Measurements from ENCODE around the gene ADAMTS14. TPM values are rescaled to one million over a fixed set of nuclear protein-coding genes. Genes with fewer than 3 reads are reported as not detected.
"Not testable (repeated sequence)": the region's sequence is repeated elsewhere in the genome, so short reads cannot be mapped to it uniquely, and the experiment has no call there.

The ADAMTS14 gene
- total RNA-seq, 1 donor from 2014 or later: 0.33 TPM

DNA sequence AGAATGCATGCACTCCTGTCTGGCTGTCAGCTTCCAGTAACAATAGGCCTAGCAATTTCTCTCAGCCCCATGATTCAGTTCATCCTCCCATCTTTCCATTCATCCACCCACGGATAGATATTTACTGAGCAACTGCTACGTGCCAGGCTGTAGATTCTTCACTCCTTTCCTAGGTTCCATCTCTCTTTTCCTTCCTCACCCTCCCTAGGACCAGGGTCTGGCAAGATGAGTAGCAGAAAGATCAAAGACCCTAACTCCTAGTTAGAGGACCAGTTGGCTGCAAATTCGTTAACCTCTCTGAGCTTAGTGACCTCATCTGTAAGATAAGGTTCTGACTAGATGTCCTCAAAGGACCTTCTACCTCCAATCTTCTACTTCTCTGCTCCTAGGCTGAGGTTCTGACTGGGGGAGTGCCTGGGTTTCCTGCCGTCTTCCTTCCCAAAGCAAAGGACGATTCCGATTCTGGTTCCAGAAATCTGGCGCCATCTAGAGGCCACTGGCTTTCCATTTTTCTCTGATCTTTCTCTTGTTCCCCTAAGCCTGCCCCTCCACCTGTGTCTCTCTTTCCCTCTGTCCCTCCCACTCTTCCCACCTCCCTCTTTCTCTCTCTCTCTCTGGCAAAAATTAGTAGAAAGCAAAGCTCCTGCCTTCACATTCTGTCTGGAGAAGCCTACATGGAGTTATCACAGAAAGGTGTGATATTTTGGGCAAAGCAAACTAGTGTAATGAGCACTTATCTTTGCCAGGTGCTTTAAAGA is 86.6 kb downstream of the ADAMTS14 start:
- H3K4me3 Mint-ChIP-seq: no peak overlapping the region

DNA sequence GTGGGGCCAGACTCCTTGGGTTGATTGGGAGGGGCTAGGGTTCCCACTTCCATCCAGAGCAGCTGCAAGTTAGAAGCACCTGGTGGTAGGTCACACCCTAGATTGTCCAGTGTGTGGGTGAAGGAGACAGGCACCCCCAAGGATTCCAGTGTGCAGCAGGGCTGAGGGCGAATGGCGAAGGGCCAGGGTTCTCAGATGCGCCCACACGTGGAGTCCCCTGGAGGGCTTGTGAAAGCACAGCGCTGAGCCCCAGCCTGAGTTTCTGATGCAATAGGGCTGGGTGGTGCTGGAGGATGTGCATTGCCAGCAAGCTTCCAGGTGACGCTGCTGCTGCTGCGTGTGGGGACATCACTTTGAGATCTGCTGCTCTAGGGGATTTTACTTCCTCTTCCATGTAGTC is 87.5 kb downstream of the ADAMTS14 start:
- Mint-ChIP-seq H3K4me3 (no peak overlapping the region), H3K36me3 (ENCODE audit: low read depth) (no peaks in the 10 kb centered on the region), H3K27ac (no peak overlapping the region), H3K9me3 (no peaks in the 10 kb centered on the region), H3K4me1 (peaks cover 8% of the 10 kb centered on the region), H3K27me3 (no peaks in the 10 kb centered on the region)
- no peak for DNase-seq
- intact Hi-C loops (cut with micrococcal nuclease): loop anchor here (1.0 to 10.0 kb wide), 4 partner anchors 141 to 295 kb away; no protein-coding TSS in a partner anchor

More for the DNA sequence above, 86.6 kb downstream of the ADAMTS14 start:
- Mint-ChIP-seq H3K27ac (no peak overlapping the region), H3K9me3 (no peaks in the 10 kb centered on the region), H3K4me1 (peaks cover 8% of the 10 kb centered on the region), H3K36me3 (ENCODE audit: low read depth) (no peaks in the 10 kb centered on the region), H3K27me3 (no peaks in the 10 kb centered on the region)
- peak; percentile 91 for DNase-seq
- intact Hi-C loops (cut with micrococcal nuclease): loop anchor here (1.0 to 10.0 kb wide), 4 partner anchors 140 to 294 kb away; no protein-coding TSS in a partner anchor

DNA sequence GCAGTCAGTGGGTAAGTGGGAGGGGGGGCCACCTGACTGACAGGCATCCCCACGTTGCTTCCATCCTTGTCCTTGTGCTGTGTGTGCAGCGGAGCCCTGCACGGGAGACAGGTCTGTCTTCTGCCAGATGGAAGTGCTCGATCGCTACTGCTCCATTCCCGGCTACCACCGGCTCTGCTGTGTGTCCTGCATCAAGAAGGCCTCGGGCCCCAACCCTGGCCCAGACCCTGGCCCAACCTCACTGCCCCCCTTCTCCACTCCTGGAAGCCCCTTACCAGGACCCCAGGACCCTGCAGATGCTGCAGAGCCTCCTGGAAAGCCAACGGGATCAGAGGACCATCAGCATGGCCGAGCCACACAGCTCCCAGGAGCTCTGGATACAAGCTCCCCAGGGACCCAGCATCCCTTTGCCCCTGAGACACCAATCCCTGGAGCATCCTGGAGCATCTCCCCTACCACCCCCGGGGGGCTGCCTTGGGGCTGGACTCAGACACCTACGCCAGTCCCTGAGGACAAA is 88.0 kb downstream of the ADAMTS14 start:
- Mint-ChIP-seq H3K9me3 (no peaks in the 10 kb centered on the region), H3K36me3 (ENCODE audit: low read depth) (no peaks in the 10 kb centered on the region), H3K27ac (no peak overlapping the region), H3K4me3 (no peak overlapping the region), H3K27me3 (no peaks in the 10 kb centered on the region), H3K4me1 (peaks cover 8% of the 10 kb centered on the region)
- intact Hi-C loops (cut with micrococcal nuclease): no loop called here
- no peak for DNase-seq

GRCh38 chr10:70761031-70761601 is 88.8 kb downstream of the ADAMTS14 start:
- peaks cover 8% of the 10 kb centered on the region for H3K4me1 Mint-ChIP-seq
- no peak for DNase-seq
- H3K9me3 Mint-ChIP-seq: no peaks in the 10 kb centered on the region
- intact Hi-C loops (cut with micrococcal nuclease): no loop called here
- H3K36me3 Mint-ChIP-seq (ENCODE audit: low read depth): no peaks in the 10 kb centered on the region
- no peak overlapping the region for H3K27ac Mint-ChIP-seq
- no peak overlapping the region for H3K4me3 Mint-ChIP-seq
- no peaks in the 10 kb centered on the region for H3K27me3 Mint-ChIP-seq

DNA sequence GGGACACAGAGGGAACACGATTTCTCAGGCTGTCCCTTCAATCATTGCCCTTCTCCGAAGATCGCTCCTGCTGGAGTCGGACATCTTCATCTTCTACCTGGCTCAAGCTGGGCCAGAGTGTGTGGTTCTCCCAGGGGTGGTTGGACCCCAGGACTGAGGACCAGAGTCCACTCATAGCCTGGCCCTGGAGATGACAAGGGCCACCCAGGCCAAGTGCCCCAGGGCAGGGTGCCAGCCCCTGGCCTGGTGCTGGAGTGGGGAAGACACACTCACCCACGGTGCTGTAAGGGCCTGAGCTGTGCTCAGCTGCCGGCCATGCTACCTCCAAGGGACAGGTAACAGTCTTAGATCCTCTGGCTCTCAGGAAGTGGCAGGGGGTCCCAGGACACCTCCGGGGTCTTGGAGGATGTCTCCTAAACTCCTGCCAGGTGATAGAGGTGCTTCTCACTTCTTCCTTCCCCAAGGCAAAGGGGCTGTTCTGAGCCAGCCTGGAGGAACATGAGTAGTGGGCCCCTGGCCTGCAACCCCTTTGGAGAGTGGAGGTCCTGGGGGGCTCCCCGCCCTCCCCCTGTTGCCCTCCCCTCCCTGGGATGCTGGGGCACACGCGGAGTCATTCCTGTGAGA is 89.5 kb downstream of the ADAMTS14 start:
- intact Hi-C loops (cut with micrococcal nuclease): no loop called here
- Mint-ChIP-seq H3K4me1 (peaks cover 8% of the 10 kb centered on the region), H3K4me3 (no peak overlapping the region), H3K9me3 (peaks cover 4% of the 10 kb centered on the region), H3K27ac (no peak overlapping the region), H3K27me3 (peaks cover 3% of the 10 kb centered on the region), H3K36me3 (ENCODE audit: low read depth) (no peaks in the 10 kb centered on the region)
- DNase-seq: no peak

- Mint-ChIP-seq H3K27ac (no peak overlapping the region), H3K9me3 (peaks cover 6% of the 10 kb centered on the region), H3K4me1 (peaks cover 8% of the 10 kb centered on the region), H3K27me3 (peaks cover 5% of the 10 kb centered on the region), H3K36me3 (ENCODE audit: low read depth) (no peaks in the 10 kb centered on the region), H3K4me3 (no peak overlapping the region)
- no peak for DNase-seq
- intact Hi-C loops (cut with micrococcal nuclease): no loop called here
Measured at GRCh38 chr10:70762441-70763175, 90.3 kb downstream of the ADAMTS14 start.

DNA sequence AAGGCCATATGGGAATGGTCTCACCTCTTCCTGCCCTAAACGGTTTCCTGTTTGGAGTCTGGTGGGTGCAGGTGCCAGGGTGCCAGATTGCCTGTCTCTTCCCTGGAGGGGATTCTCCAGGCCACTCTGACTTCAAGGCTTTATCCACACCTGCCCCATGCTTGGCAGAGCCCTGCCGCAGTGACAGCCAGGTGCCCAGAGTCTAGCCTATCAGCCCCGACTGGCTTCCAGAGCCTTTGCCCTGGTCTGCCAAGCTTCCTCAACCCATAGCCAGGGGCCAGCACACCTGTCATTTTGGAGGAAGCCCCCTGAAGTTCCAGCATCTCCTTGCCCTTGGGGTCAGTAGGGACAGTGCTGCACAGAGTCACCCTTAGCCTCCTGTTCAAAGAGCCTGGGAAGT is 91.3 kb downstream of the ADAMTS14 start:
- no peak overlapping the region for H3K4me3 Mint-ChIP-seq

GRCh38 chr10:70765794-70766594 is 93.7 kb downstream of the ADAMTS14 start:
- DNase-seq: no peak
- Mint-ChIP-seq H3K27ac (no peak overlapping the region), H3K4me1 (no peaks in the 10 kb centered on the region), H3K4me3 (no peak overlapping the region), H3K9me3 (peaks cover 6% of the 10 kb centered on the region), H3K36me3 (ENCODE audit: low read depth) (no peaks in the 10 kb centered on the region), H3K27me3 (peaks cover 7% of the 10 kb centered on the region)
- intact Hi-C loops (cut with micrococcal nuclease): no loop called here

More for the DNA sequence above, 91.3 kb downstream of the ADAMTS14 start:
- H3K4me1 Mint-ChIP-seq: peaks cover 7% of the 10 kb centered on the region
- H3K36me3 Mint-ChIP-seq (ENCODE audit: low read depth): no peaks in the 10 kb centered on the region
- H3K27ac Mint-ChIP-seq: no peak overlapping the region
- peaks cover 6% of the 10 kb centered on the region for H3K9me3 Mint-ChIP-seq
- DNase-seq: no peak
- H3K27me3 Mint-ChIP-seq: peaks cover 5% of the 10 kb centered on the region
- intact Hi-C loops (cut with micrococcal nuclease): no loop called here

GRCh38 chr10:70768026-70768685 is 95.8 kb downstream of the ADAMTS14 start:
- DNase-seq; H3K4me3 Mint-ChIP-seq; H3K27ac Mint-ChIP-seq; H3K27me3 Mint-ChIP-seq; H3K9me3 Mint-ChIP-seq; H3K4me1 Mint-ChIP-seq; H3K36me3 Mint-ChIP-seq (ENCODE audit: low read depth); intact Hi-C loops (cut with micrococcal nuclease): not testable (repeated sequence)

- no peaks in the 10 kb centered on the region for H3K4me1 Mint-ChIP-seq
- intact Hi-C loops (cut with micrococcal nuclease): no loop called here
- no peaks in the 10 kb centered on the region for H3K36me3 Mint-ChIP-seq (ENCODE audit: low read depth)
- no peak overlapping the region for H3K27ac Mint-ChIP-seq
- H3K9me3 Mint-ChIP-seq: peaks cover 6% of the 10 kb centered on the region
- no peak for DNase-seq
- H3K27me3 Mint-ChIP-seq: peaks cover 7% of the 10 kb centered on the region
- no peak overlapping the region for H3K4me3 Mint-ChIP-seq
Measured at GRCh38 chr10:70769121-70769520, 96.8 kb downstream of the ADAMTS14 start.

- intact Hi-C loops (cut with micrococcal nuclease): no loop called here
- Mint-ChIP-seq H3K27ac (no peak overlapping the region), H3K9me3 (peaks cover 6% of the 10 kb centered on the region), H3K27me3 (peaks cover 7% of the 10 kb centered on the region), H3K4me1 (no peaks in the 10 kb centered on the region), H3K36me3 (ENCODE audit: low read depth) (no peaks in the 10 kb centered on the region), H3K4me3 (no peak overlapping the region)
- no peak for DNase-seq
Measured at GRCh38 chr10:70770001-70770400, 97.7 kb downstream of the ADAMTS14 start.

GRCh38 chr10:70770516-70770915 is 98.2 kb downstream of the ADAMTS14 start:
- DNase-seq; H3K27ac Mint-ChIP-seq; H3K4me1 Mint-ChIP-seq; H3K4me3 Mint-ChIP-seq; H3K36me3 Mint-ChIP-seq (ENCODE audit: low read depth); H3K27me3 Mint-ChIP-seq; intact Hi-C loops (cut with micrococcal nuclease); H3K9me3 Mint-ChIP-seq: not testable (repeated sequence)
